Activated T-helper 9 cell treated with anti-CD3 and anti-CD28 coated beads, Interleukin-2, amount 50 U/mL, for 16 hours (primary cell): Measurements from ENCODE around the gene RASSF5.

Experiments
- DNase-seq: peaks from one replicate; pipeline ENCODE4 v3.0.0-alpha.2; 2020; ENCODE audit warnings: low read depth

Gene RASSF5

GRCh38 chr1:206635978-206636345 is 128.6 kb downstream of the RASSF5 start:
- DNase-seq, result no peak

GRCh38 chr1:206636671-206637070 is 129.3 kb downstream of the RASSF5 start:
- no peak for DNase-seq

GRCh38 chr1:206637605-206638004 is 130.3 kb downstream of the RASSF5 start:
- no peak for DNase-seq
